ENCODE data around the gene GYPC.
"Not testable (repeated sequence)": the region's sequence is repeated elsewhere in the genome, so short reads cannot be mapped to it uniquely, and the experiment has no call there.

The GYPC gene, protein sequence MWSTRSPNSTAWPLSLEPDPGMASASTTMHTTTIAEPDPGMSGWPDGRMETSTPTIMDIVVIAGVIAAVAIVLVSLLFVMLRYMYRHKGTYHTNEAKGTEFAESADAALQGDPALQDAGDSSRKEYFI

DNA sequence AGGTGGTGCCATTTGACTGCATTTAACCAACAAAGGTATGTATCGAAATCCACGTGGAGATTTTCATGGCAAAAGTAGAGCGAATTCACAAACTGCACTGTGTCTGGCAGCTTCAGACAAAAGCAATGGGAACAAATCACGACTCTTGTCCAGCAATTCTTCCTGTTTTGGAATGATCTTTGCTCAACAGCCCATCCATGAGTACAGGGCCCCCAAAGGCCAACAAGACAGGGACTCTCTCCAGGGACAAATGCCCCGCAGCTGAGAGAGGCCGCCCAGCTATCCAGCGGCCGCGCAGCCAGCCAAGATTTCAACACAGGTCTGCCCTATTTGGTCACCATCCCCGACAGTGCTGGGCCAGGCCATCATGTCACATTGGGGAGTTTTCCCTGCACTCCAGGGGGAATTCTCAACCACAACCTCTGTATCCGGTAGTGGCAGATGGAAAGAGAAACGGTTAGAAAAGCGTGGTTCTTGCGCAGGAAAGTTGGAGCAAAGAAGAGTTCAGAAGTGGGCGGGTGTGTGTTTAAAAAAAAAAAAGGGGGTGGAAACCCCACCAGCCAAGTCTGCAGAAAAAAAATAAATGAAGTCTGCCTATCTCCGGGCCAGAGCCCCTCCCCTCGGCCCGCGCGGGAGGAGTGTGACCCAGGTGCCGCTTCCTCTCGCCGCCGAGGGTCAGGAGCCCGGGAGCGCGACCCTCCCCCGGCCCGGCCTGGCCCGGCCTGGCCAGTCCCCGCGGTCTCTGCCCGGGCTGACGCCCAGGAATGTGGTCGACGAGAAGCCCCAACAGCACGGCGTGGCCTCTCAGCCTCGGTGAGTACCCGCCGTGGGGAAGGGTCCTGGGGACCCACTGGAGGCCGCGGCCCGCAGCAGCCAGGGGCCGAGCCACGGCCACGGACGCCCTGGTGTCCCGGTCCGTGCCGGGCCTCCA, at the start of gene GYPC:
TSS of gene GYPC (plus strand) at position 659 of the 931 bp plus-strand sequence. CDS start at position 765, 106 bp downstream.
- no peak for DNase-seq (ENCODE audit: low read depth)

DNA sequence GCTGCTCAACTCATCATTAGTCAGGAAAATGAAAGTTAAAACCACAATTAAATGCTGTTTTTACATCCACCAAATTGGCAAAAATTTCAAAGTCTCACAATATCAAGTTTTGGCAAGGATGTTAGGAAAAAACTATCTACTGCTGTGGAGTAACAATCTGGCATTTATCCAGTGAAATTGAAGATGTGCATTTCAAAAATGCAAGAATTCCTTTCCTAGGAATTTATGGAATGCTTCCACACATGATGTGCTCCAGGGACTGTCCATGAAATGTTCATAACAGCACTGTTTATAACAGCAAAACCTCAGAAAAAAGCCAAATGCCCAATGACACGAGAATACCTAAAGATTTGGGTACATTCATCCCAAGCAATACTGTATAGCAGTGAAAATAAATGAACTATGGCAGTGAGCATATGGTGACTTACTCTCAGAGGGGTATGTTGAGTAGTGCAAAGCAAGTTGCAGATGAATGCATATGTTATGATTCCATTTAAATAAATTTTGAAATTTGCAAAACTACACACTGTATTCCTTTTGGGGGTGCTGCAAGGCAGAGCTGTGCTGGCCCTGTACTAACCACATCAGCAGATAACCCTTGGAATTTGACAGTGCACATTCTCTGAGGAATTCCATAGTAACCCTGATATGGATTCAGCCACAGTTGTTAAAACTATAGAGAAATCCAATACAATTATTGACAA, 41.3 kb upstream of the GYPC start:
- no peak for DNase-seq (ENCODE audit: low read depth)

DNA sequence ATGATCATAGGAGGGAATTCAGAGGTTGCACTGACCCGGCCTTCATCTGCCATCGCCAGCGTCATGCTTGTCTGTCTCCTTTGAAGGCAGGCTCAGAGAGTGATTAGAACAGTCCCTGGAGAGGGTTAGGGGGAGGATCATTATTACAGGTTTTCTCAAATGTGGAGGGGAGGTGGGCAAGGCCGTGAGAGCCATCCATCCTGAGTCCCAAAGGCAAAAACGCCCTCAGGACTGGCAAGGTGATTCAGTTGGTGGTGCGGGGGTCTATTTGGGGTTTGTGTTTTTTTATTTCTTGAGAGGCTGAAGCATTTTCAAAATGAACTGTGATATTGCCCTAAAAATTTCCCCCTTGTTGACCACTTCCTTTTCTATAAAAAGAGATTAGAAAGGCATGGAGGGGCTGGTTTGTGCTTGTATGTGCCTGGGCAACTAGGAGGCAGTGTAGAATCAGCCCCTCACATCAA, 39.3 kb upstream of the GYPC start:
- no peak for DNase-seq (ENCODE audit: low read depth)

DNA sequence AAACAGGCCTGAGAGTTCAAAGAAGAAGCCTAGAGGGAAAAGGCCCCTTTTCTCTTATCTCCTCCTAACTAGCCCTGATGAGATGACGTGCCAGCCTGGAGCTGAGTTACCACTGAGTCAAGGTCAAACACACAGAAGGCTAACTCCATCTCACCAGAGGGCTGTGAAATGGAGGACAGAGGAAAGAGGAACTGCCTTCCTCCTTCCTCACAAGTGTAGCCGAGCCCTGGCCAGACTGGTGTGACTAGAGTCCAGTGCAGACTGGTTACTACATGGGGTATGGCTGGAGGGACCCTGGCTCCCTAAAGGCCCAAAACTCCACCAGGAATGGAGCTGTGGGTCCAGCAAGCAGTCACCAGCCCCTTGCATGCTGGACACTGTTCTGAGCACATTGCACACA, 35.7 kb upstream of the GYPC start:
- DNase-seq (ENCODE audit: low read depth), result no peak

DNA sequence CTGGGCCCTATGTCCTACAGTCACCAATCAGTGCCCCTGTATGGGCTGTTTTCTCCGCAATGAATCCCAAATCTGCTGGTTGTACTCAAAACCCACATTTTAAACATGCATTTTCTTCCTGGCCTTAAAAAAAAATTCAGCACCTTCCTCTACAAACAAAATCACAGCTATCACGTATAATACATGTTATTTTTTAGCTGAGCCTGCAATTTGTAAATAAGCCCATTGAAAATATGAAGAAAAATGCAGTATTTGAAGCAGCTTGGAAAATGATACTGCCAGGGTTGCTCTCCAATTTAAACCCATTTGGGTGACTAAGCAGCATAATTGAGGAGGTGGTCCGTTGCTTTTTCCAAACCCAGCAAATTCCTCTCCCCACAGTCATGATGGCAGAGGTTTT, 33.0 kb upstream of the GYPC start:
- no peak for DNase-seq (ENCODE audit: low read depth)

DNA sequence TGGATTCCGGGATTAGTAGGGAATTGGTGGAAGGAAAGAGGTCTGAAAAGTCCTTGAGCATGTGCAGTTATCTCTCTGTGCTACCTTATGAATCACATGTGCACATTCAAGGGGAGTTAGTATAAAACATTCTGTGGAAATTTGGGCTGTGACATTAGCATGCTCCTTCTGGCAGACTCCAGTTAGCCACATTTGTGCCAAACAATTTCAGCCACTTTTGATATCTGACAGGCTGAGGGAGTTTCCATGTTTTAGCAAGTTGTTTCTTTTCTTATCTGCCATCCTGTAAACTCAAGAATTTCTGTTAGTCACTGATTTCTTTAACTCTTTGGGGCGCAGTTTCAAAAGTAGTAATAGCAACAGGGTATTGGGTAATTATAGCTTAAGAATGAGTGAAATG, 28.3 kb upstream of the GYPC start:
- no peak for DNase-seq (ENCODE audit: low read depth)

DNA sequence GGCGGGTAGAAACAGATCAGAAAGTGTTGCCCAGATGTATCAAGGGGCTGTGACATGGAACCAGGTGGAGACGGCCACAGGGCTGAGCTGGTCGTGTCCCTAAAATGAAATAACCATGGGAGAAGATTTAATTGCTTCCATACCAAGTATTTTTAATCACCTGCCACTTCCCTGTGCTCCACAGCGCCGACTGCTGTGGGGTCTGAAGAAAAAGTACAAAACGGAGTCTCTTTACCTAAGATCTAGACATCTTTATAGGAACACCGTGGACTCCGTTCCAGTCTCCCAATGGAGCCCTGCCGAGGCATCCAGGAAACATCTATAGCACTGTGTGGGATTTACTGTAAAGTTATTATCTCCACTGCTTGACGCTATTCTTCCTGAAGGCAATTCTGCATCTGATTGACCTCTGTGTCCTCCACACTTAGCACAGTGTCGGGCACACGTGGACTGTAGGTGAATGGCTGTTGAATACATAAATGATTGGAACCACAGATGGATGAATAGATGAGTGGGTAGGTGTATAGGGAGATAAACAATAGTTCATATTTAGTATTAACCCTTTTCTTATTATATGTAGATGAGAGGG, 21.6 kb upstream of the GYPC start:
- DNase-seq (ENCODE audit: low read depth), result no peak

DNA sequence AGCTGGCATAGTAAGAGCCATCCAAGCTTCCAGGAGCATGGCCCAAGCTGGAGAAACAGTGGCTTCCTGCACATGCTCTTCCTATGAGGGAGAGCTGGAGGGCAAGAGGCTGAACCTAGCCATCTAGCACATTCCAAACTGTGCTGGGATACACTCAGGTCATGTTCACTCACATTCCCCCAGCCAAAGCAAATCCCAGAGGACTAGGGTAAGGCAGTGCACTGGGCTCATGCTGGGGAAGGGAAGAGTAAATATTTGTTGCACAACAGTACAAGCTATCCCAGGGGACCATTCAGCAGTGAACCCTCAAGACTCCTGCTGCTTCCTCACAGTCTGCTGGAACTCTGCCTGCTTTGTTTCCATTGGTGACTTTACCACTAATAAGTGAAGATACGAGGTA, 20.7 kb upstream of the GYPC start:
- no peak for DNase-seq (ENCODE audit: low read depth)

DNA sequence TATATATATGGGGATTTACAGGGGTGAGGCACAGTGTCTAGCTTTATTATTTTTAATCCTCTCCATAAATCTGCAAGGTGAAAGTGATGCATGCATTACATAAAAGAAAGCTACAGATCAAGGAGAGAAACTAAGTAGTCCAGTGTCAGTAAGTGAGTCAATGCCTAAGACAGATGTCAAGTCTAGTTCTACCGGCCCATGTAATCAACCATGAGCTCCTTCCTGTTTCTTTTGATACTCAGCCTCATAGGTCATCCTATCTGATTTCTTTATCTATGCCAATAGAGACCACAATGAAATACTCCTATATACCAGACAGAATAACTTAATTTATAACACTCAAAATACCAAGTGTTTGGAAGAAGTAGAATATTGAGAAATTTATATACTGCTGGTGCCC, 20.2 kb upstream of the GYPC start:
- DNase-seq (ENCODE audit: low read depth), result no peak

DNA sequence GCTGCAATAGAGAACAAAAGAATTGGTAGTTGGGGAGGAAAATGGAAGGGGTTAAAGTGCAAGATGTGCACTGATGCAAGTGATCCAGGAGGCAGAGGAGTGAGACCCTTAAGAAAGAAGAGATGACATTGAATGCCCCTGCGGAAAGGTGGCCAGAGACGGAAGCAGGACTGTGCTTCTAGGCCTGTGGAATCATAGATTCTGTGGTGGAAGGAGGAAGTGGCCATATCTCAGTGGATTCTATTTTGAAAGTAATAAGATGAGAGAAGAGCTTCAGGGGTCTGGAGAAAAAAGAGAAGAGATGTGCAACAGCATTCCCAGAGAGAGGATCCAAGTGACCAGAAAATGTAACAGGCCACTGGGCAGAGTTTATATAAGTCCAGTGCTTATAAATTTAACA, 18.6 kb upstream of the GYPC start:
- DNase-seq (ENCODE audit: low read depth), result no peak

DNA sequence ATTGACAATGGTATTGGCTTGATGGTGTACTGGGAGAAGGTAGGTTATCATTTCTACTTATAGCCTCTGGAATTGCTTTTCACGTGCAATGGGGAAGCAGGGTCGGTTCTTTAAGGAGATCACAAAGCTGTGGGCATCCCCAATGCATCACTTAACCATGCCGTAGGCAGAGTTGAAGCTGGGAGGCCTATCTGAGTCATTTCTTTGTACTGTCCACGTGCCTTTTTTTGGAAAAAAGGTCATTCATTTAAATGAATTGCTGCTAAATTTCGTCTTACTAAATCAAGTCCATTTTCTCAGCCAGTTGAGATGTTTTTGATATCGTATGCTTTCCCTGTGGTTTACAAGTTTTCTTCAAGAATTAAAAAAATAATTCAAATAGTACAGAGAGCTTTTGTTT, 17.2 kb upstream of the GYPC start:
- no peak for DNase-seq (ENCODE audit: low read depth)

DNA sequence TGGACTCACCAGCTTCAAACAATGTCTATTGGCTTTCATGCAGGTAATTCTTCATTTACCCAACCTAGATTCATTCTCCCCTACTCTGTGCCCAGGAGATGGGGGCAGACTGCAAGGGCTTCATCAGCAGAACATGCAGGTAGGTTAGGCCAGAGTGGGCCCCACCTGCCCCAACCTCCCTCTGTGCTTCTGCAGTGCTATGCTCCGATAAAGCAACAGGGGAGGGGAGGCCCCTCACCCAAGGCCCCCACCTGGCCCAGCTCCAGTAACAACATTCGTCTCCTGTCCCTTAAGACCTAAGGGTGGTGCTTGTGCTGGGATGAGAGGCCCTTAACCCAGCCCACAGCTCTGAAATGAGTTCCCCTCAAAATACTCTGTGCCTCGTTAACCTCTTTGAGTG, 16.7 kb upstream of the GYPC start:
- DNase-seq (ENCODE audit: low read depth), result no peak

DNA sequence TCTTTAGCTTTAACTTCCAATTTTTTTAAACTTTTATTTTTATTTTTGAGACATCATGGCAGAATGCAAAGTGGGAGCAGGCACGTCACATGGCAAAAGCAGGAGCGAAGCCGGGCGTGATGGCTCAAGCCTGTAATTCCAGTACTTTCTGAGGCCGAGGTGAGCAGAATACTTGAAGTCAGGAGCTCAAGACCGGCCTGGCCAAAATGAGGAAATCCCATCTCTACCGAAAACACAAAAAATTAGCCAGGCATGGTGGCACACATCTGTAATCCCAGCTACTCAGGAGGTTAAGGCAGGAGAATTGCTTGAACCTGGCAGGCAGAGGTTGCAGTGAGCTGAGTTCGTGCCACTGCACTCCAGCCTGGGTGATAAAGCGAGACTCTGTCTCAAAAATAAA, 14.7 kb upstream of the GYPC start:
- DNase-seq (ENCODE audit: low read depth), result not testable (repeated sequence)

DNA sequence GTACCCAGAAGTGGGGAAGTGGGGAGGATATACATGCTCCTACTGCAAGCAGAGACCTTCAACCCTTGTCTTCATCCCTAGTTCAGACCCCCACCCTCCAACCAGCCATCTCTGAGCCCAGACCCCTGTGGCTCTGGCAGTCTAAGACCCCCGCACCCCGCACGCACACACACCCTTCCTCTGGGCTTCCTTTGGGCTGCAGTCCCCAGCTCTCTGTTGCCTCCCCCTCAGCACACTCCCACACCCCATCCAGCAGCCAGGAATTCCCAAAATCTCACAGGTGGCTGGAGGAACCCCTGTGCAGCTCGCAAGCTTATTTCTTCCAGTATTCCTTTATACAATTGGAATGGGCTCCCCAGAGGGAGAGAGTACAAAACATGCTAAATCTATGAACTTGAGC, 13.9 kb upstream of the GYPC start:
- no peak for DNase-seq (ENCODE audit: low read depth)

DNA sequence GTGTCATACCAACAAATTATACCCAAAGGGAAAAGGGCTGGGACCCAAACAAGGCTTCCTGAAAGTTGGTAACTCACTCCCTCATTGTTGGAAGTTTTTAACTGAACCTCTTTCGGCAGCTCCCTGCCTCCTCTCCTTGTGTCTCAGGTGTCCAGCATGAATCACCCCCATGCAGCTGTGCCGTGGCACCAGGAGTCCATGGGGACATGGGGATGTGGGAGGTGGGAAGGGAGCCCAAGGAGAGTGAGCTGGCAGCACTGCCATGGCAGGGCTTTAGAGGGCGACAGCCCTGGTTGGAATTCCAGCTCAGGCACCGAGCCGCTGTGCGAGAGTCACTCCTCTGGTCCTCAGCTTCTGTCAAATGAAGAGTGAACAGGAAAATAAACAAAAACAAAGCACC, 12.5 kb upstream of the GYPC start:
- no peak for DNase-seq (ENCODE audit: low read depth)

DNA sequence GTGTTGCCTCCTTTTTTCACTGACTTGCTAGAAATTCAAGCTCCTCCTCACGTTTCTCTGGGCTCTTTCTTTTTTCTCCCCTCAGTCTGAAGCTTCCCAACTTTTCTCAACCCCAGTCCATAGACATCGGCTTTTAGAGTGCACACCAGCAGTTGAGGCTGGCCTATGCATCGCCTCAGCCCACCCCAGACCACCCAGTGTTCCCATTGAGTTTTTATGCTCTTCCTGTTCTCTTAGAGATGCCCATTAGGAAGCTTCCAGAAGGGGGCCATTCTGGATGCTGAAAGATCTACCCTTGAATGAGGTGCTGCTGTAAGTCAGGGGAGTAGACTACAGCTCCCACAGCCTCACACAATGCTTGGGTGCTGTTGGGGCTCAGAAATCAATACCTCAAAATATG, 12.0 kb upstream of the GYPC start:
- no peak for DNase-seq (ENCODE audit: low read depth)

DNA sequence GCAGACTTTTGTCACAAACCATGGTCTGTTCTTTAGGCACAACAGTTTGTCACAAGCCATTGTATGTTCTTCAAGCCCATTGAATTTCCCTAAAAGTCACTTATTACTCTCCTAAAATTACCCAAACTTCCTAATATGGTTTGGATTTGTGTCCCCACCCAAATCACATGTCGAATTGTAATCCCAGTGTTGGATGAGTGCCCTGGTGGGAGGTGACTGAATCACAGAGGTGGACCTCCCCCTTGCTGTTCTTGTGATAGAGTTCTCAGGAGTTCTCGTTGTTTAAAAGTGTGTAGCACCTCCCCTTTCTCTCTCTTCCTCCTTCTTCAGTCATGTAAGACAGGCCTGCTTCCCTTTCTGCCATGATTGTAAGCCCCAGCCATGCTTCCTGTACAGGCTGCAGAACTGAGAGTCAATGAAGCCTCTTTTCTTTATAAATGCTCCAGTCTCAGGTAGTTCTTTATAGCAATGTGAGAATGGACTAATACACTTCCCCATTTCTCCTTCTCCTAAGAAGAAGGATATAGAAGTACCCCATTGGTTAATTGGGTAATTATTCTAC, 11.2 kb upstream of the GYPC start:
- no peak for DNase-seq (ENCODE audit: low read depth)

DNA sequence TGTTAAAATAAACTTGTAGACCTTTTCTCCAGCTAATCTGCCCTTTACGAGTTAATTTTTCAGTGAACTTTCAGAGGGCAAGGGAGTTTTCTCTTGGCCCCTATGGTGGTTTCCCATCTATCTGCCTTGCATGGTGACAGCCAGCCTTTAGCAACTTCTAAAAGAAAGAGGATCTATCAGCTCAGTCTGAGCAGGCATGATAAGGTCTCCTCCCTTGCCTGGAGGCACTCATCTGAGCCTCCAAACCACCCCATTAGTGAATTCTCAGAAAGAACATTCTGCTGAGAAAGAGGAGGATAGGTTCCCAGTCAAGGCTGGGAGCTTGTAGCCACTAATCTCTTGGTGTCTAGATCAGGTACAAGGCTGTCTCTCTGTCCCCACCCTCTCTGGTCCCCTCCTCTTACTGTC, 10.7 kb upstream of the GYPC start:
- no peak for DNase-seq (ENCODE audit: low read depth)

DNA sequence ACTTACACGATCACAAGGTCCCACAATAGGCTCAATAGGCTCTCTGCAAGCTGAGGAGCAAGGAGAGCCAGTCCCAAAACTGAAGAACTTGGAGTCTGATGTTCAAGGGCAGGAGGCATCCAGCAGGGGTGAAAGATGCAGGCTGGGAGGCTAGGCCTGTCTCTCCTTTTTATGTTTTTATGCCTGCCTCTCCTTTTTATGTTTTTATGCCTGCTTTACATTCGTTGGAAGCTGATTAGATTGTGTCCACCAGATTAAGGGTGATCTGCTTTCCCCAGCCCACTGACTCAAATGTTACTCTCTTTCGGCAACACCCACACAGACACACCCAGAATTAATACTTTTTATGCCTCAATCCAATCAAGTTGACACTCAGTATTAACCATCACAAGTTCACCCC, 9.9 kb upstream of the GYPC start:
- no peak for DNase-seq (ENCODE audit: low read depth)

DNA sequence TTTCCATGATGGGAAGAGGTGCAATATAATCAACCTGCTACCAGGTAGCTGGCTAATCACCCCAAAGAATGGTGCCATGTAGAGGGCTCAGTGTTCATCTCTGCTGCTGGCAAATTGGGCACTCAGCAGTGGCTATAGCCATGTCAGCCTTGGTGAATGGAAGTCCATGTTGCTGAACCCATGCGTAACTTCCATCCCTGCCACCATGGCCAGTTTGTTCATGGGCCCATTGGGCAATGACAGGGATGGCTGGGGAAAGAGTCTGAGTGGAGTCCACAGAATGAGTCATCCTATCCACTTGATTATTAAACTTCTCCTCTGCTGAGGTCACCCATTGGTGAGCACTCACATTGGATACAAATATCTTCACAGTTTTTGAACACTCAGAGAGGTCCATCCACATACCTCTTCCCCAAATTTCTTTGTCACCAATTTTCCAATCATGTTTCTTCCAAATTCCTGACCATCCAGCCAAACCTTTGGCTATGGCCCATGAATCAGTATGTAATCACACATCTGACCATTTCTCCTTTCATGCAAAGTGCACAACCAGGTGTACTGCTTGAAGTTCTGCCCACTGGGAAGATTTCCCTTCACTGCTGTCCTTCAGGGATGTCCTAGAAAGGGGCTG, 8.1 kb upstream of the GYPC start:
- not testable (repeated sequence) for DNase-seq (ENCODE audit: low read depth)

DNA sequence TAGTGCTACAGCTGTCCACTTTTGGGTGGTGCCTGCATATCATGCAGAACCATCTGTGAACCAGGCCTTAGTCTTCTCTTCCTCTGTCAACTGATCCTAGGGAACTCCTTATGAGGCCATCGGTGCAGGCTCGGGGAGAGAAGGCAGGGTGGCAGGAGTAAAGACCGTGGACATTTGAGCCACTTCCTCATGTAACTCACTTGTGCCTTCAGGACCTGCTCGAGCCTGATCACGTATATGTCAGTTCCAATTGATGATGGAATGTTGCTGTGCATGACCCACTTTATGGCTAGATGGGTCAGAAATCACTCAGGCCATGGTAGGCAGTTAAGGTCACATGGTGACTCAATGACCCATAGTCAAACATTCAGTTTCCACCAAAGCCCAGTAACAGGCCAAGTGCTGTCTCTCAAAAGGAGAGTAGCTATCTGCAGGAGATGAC, 7.6 kb upstream of the GYPC start:
- DNase-seq (ENCODE audit: low read depth), result not testable (repeated sequence)

DNA sequence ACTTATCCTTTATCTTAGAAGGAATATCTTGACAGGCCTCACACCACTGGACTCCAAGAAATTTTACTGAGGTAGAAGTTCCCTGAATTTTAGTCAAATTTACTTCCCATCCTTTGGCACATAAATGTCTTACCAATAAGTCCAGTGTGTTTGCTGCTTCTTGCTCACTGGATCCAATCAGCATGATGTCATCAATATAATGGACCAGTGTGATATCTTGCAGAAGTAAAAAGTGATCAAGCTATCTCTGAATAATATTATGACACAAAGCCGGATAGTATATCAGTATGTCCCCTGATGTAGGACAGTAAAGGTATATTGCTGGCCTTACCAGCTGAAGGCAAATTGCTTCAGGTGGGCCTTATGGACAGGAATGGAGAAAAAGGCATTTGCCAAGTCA, 6.9 kb upstream of the GYPC start:
- no peak for DNase-seq (ENCODE audit: low read depth)

Measured in non-pigmented ciliary epithelial cell (primary cell).